Chondrocyte (in vitro differentiated cells): ENCODE results near the gene TMEM175. TPM values are rescaled to one million over a fixed set of nuclear protein-coding genes. Genes with fewer than 3 reads are reported as not detected.
A peak's percentile ranks its signal among the peaks of the same experiment; 100 is the strongest.

ENCODE experiments used
- DNase-seq: peaks from one replicate; pipeline ENCODE4 v3.0.0; 2021; ENCODE audit warnings: mixed read lengths, low spot score
- H3K27ac Mint-ChIP-seq: one replicate; pipeline ENCODE4 v1.8.0; 2021; ENCODE audit warnings: mild to moderate bottlenecking, moderate library complexity, mixed read lengths; ENCODE audit not compliant: unreplicated experiment
- H3K27me3 Mint-ChIP-seq: 2 replicates; pipeline ENCODE4 v1.8.0; 2021; ENCODE audit warnings: low read depth, mixed read lengths
- H3K36me3 Mint-ChIP-seq: 2 replicates; pipeline ENCODE4 v1.8.0; 2021; ENCODE audit warnings: low read depth, mixed read lengths
- H3K4me1 Mint-ChIP-seq: 2 replicates; pipeline ENCODE4 v1.8.0; 2021; ENCODE audit warnings: low read depth, mild to moderate bottlenecking, mixed read lengths
- H3K4me3 Mint-ChIP-seq: one replicate; pipeline ENCODE4 v1.8.0; 2021; ENCODE audit warnings: mild to moderate bottlenecking, moderate library complexity, mixed read lengths; ENCODE audit not compliant: unreplicated experiment
- H3K9me3 Mint-ChIP-seq: 2 replicates; pipeline ENCODE4 v1.8.0; 2021; ENCODE audit warnings: low read depth, mixed read lengths
- CTCF ChIP-seq: fragments of 200-600 bp; sonication (generic); IDR thresholded peaks from 2 replicates; pipeline ENCODE4 v1.5.0; 2021; ENCODE audit warnings: antibody characterized with exemption, mild to moderate bottlenecking, moderate library complexity
- total RNA-seq: library from RNA; stranded (reverse); gene quantifications from 3 replicates; pipeline ENCODE4 v1.2.1, GENCODE V29; 2021

The TMEM175 gene
- total RNA-seq, 1 donor from 2014 or later, result 26.1 TPM

- no peak for DNase-seq
- Mint-ChIP-seq H3K36me3 (peaks cover 1% of the 10 kb centered on the region), H3K27me3 (no peaks in the 10 kb centered on the region), H3K4me3 (no peak within 1 kb of the TSS), H3K27ac (no peak within 1 kb of the TSS), H3K4me1 (peaks cover 10% of the 10 kb centered on the region), H3K9me3 (no peaks in the 10 kb centered on the region)
- no peak for TF ChIP-seq CTCF
These were observed 61.1 kb downstream of the TMEM175 start, which contains the start of gene SLC26A1 for GRCh38 chr4:993111-994029. TSS of gene SLC26A1 (minus strand) at chr4:993404. CDS start at chr4:991703, 1,701 bp downstream.

GRCh38 chr4:995311-996026 lies 63.2 kb downstream of the TMEM175 start:
- no peak overlapping the region for H3K4me3 Mint-ChIP-seq
- TF ChIP-seq CTCF, result no peak
- H3K27ac Mint-ChIP-seq, result no peak overlapping the region
- H3K4me1 Mint-ChIP-seq, result peaks cover 10% of the 10 kb centered on the region
- H3K36me3 Mint-ChIP-seq, result no peaks in the 10 kb centered on the region
- no peak for DNase-seq
- peaks cover 2% of the 10 kb centered on the region for H3K27me3 Mint-ChIP-seq
- H3K9me3 Mint-ChIP-seq, result no peaks in the 10 kb centered on the region

GRCh38 chr4:996030-996996 lies 64.1 kb downstream of the TMEM175 start:
- H3K27ac Mint-ChIP-seq, result no peak overlapping the region
- peaks cover 10% of the 10 kb centered on the region for H3K4me1 Mint-ChIP-seq
- DNase-seq, result no peak
- no peaks in the 10 kb centered on the region for H3K36me3 Mint-ChIP-seq
- no peaks in the 10 kb centered on the region for H3K9me3 Mint-ChIP-seq
- H3K27me3 Mint-ChIP-seq, result peaks cover 4% of the 10 kb centered on the region
- H3K4me3 Mint-ChIP-seq, result no peak overlapping the region
- no peak for TF ChIP-seq CTCF

- H3K36me3 Mint-ChIP-seq, result no peaks in the 10 kb centered on the region
- peaks cover 10% of the 10 kb centered on the region for H3K4me1 Mint-ChIP-seq
- TF ChIP-seq CTCF, result no peak
- peak overlapping the region; percentile 50 for H3K4me3 Mint-ChIP-seq
- H3K27ac Mint-ChIP-seq, result no peak overlapping the region
- no peak for DNase-seq
- H3K9me3 Mint-ChIP-seq, result no peaks in the 10 kb centered on the region
- H3K27me3 Mint-ChIP-seq, result peaks cover 4% of the 10 kb centered on the region
These were observed 64.7 kb downstream of the TMEM175 start for GRCh38 chr4:996997-997374.
